Endothelial cell (in vitro differentiated cells): ENCODE data around the gene DIAPH2. TPM values are rescaled to one million over a fixed set of nuclear protein-coding genes. Genes with fewer than 3 reads are reported as not detected.
A peak's percentile ranks its signal among the peaks of the same experiment; 100 is the strongest.

ENCODE experiments used
- DNase-seq: peaks from one replicate; pipeline ENCODE4 v3.0.0; 2021; ENCODE audit warnings: low spot score
- H3K27ac Mint-ChIP-seq: one replicate; pipeline ENCODE4 v1.8.0; 2021; ENCODE audit warnings: mixed read lengths, inconsistent platforms; ENCODE audit not compliant: unreplicated experiment
- H3K27me3 Mint-ChIP-seq: one replicate; pipeline ENCODE4 v1.8.0; 2021; ENCODE audit warnings: mild to moderate bottlenecking, moderate library complexity, mixed read lengths, inconsistent platforms; ENCODE audit not compliant: unreplicated experiment
- H3K36me3 Mint-ChIP-seq: one replicate; pipeline ENCODE4 v1.8.0; 2021; ENCODE audit warnings: mild to moderate bottlenecking, low read depth, mixed read lengths, inconsistent platforms; ENCODE audit not compliant: unreplicated experiment
- H3K4me1 Mint-ChIP-seq: one replicate; pipeline ENCODE4 v1.8.0; 2021; ENCODE audit warnings: mild to moderate bottlenecking, mixed read lengths, inconsistent platforms; ENCODE audit not compliant: unreplicated experiment
- H3K4me3 Mint-ChIP-seq: one replicate; pipeline ENCODE4 v1.8.0; 2021; ENCODE audit warnings: mild to moderate bottlenecking, mixed read lengths, inconsistent platforms; ENCODE audit not compliant: unreplicated experiment
- H3K9me3 Mint-ChIP-seq: one replicate; pipeline ENCODE4 v1.8.0; 2021; ENCODE audit warnings: mixed read lengths, inconsistent platforms; ENCODE audit not compliant: unreplicated experiment
- CTCF ChIP-seq: fragments of 200-600 bp; sonication (generic); IDR thresholded peaks from one replicate; pipeline ENCODE4 v1.5.0; 2021; ENCODE audit warnings: antibody characterized with exemption; ENCODE audit not compliant: unreplicated experiment
- total RNA-seq: library from RNA; stranded (reverse); fragmentation: NEBNext Ultra II Directional; extraction: Animal tissue kit (Norgen Biotek cat#: 25700); gene quantifications from one replicate; pipeline ENCODE4 v1.2.1, GENCODE V29; 2021; ENCODE audit not compliant: unreplicated experiment

DIAPH2 gene
- total RNA-seq, 1 donor from 2014 or later, result 45.3 TPM

- Mint-ChIP-seq H3K9me3 (no peaks in the 10 kb centered on the region), H3K36me3 (no peaks in the 10 kb centered on the region), H3K27ac (no peak overlapping the region), H3K27me3 (no peaks in the 10 kb centered on the region), H3K4me3 (no peak overlapping the region), H3K4me1 (no peaks in the 10 kb centered on the region)
- DNase-seq, result no peak
- TF ChIP-seq CTCF, result no peak
Observed at GRCh38 chrX:96989830-96990571, 305.4 kb downstream of the DIAPH2 start.

GRCh38 chrX:96994093-96994492, 309.5 kb downstream of the DIAPH2 start:
- no peaks in the 10 kb centered on the region for H3K4me1 Mint-ChIP-seq
- H3K4me3 Mint-ChIP-seq, result no peak overlapping the region
- no peak for DNase-seq
- no peaks in the 10 kb centered on the region for H3K27me3 Mint-ChIP-seq
- H3K27ac Mint-ChIP-seq, result no peak overlapping the region
- no peaks in the 10 kb centered on the region for H3K36me3 Mint-ChIP-seq
- TF ChIP-seq CTCF, result no peak
- no peaks in the 10 kb centered on the region for H3K9me3 Mint-ChIP-seq

GRCh38 chrX:96997196-96997595, 312.6 kb downstream of the DIAPH2 start:
- Mint-ChIP-seq H3K4me1 (peaks cover 5% of the 10 kb centered on the region), H3K9me3 (no peaks in the 10 kb centered on the region), H3K27me3 (no peaks in the 10 kb centered on the region), H3K27ac (no peak overlapping the region), H3K4me3 (no peak overlapping the region), H3K36me3 (no peaks in the 10 kb centered on the region)
- no peak for TF ChIP-seq CTCF
- no peak for DNase-seq

- no peak for DNase-seq
- no peak for TF ChIP-seq CTCF
- Mint-ChIP-seq H3K27ac (peak overlapping the region; percentile 67), H3K27me3 (no peaks in the 10 kb centered on the region), H3K4me1 (peaks cover 5% of the 10 kb centered on the region), H3K36me3 (no peaks in the 10 kb centered on the region), H3K4me3 (no peak overlapping the region), H3K9me3 (no peaks in the 10 kb centered on the region)
Observed at GRCh38 chrX:97000682-97001368, 316.2 kb downstream of the DIAPH2 start.

- H3K4me3 Mint-ChIP-seq, result no peak overlapping the region
- peaks cover 7% of the 10 kb centered on the region for H3K4me1 Mint-ChIP-seq
- H3K27ac Mint-ChIP-seq, result no peak overlapping the region
- no peaks in the 10 kb centered on the region for H3K27me3 Mint-ChIP-seq
- H3K9me3 Mint-ChIP-seq, result no peaks in the 10 kb centered on the region
- DNase-seq, result no peak
- no peaks in the 10 kb centered on the region for H3K36me3 Mint-ChIP-seq
- TF ChIP-seq CTCF, result no peak
Observed at GRCh38 chrX:97006167-97006566, 321.5 kb downstream of the DIAPH2 start.
